ENCODE measurements around the gene FADS3.

FADS3 gene

GRCh38 chr11:61862714-61863547 is 28.4 kb downstream of the FADS3 start:
- ChIA-PET CTCF (interaction anchor here (0.5 to 0.6 kb wide), 2 partner anchors 329 to 346 kb away, joined by 3 read pairs; no protein-coding TSS in a partner anchor), POLR2A (no interaction called here)
- Histone ChIP-seq H3K4me1 (ENCODE audit: control extremely low read depth in 1 of 4, control insufficient read depth in 4 of 4, insufficient read depth in 4 of 4, low read length in 3 of 4) (no peaks in the 10 kb centered on the region), H3K9me3 (ENCODE audit: control extremely low read depth in 1 of 5, control insufficient read depth in 4 of 5, insufficient read depth in 2 of 5, low read depth in 1 of 5, low read length in 4 of 5) (no peaks in the 10 kb centered on the region), H3K36me3 (ENCODE audit: control insufficient read depth in 4 of 4, insufficient read depth in 4 of 4, low read length in 3 of 4) (peaks cover 13 to 87% (median 69%) of the 10 kb centered on the region in 4 experiments), H3K27ac (ENCODE audit: insufficient read depth in 1 of 2, low read depth in 1 of 2, low read length in 2 of 2, poor library complexity in 1 of 2, severe bottlenecking in 2 of 2) (no peak overlapping the region), H3K27me3 (replicated peaks in 2 of 5; ENCODE audit: control insufficient read depth in 4 of 5, insufficient read depth in 5 of 5, low read length in 4 of 5) (no peaks in the 10 kb centered on the region), H3K4me3 (ENCODE audit: control insufficient read depth in 1 of 7, extremely low read depth in 1 of 7, insufficient read depth in 4 of 7, low read depth in 2 of 7, low read length in 6 of 7) (no peak overlapping the region)
- DNase-seq, result no peak
- WGBS (ENCODE audit: insufficient coverage), result 96% methylated on average over 15 of the region's 18 CpGs

DNA sequence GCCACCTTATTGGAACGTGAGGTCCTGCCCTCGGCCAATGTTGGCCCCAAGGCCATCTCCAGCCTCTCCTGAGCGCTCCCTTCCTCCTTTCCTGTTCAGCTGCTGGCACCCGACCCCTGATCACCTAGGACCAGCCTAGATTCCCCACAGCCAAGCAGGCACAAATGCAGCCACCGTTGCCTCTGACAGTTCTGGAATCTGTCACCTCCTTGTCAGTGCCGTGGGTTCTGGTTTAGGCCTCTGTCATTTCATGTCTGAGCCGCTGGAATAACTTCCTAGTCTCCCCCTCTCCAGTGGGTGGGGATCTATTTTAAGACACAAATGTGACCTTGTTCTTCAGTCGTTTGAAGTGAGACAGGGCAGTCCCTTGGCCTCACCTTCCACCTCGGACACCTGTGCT is 29.7 kb downstream of the FADS3 start:
- H3K4me3 ChIP-seq (ENCODE audit: control insufficient read depth in 1 of 7, extremely low read depth in 1 of 7, insufficient read depth in 4 of 7, low read depth in 2 of 7, low read length in 6 of 7), result no peak overlapping the region
- 96% methylated on average over 5 of the region's 9 CpGs for WGBS (ENCODE audit: insufficient coverage)
- H3K36me3 ChIP-seq (ENCODE audit: control insufficient read depth in 4 of 4, insufficient read depth in 4 of 4, low read length in 3 of 4), result peaks cover 11 to 90% (median 75%) of the 10 kb centered on the region in 4 experiments
- ChIA-PET CTCF (interaction anchor here (0.8 kb wide), 1 partner anchor 18 kb away, joined by 3 read pairs; no protein-coding TSS in a partner anchor), POLR2A (no interaction called here)
- no peaks in the 10 kb centered on the region for H3K4me1 ChIP-seq (ENCODE audit: control extremely low read depth in 1 of 4, control insufficient read depth in 4 of 4, insufficient read depth in 4 of 4, low read length in 3 of 4)
- no peak for DNase-seq
- no peaks in the 10 kb centered on the region for H3K27me3 ChIP-seq (replicated peaks in 2 of 5; ENCODE audit: control insufficient read depth in 4 of 5, insufficient read depth in 5 of 5, low read length in 4 of 5)
- H3K27ac ChIP-seq (ENCODE audit: insufficient read depth in 1 of 2, low read depth in 1 of 2, low read length in 2 of 2, poor library complexity in 1 of 2, severe bottlenecking in 2 of 2), result no peak overlapping the region
- H3K9me3 ChIP-seq (ENCODE audit: control extremely low read depth in 1 of 5, control insufficient read depth in 4 of 5, insufficient read depth in 2 of 5, low read depth in 1 of 5, low read length in 4 of 5), result no peaks in the 10 kb centered on the region

GRCh38 chr11:61860054-61860903 is 31.1 kb downstream of the FADS3 start:
- Histone ChIP-seq H3K4me3 (ENCODE audit: control insufficient read depth in 1 of 7, extremely low read depth in 1 of 7, insufficient read depth in 4 of 7, low read depth in 2 of 7, low read length in 6 of 7) (no peak overlapping the region), H3K9me3 (ENCODE audit: control extremely low read depth in 1 of 5, control insufficient read depth in 4 of 5, insufficient read depth in 2 of 5, low read depth in 1 of 5, low read length in 4 of 5) (no peaks in the 10 kb centered on the region), H3K4me1 (ENCODE audit: control extremely low read depth in 1 of 4, control insufficient read depth in 4 of 4, insufficient read depth in 4 of 4, low read length in 3 of 4) (no peaks in the 10 kb centered on the region), H3K27me3 (replicated peaks in 2 of 5; ENCODE audit: control insufficient read depth in 4 of 5, insufficient read depth in 5 of 5, low read length in 4 of 5) (no peaks in the 10 kb centered on the region), H3K36me3 (ENCODE audit: control insufficient read depth in 4 of 4, insufficient read depth in 4 of 4, low read length in 3 of 4) (peaks cover 8 to 90% (median 73%) of the 10 kb centered on the region in 4 experiments), H3K27ac (ENCODE audit: insufficient read depth in 1 of 2, low read depth in 1 of 2, low read length in 2 of 2, poor library complexity in 1 of 2, severe bottlenecking in 2 of 2) (peak overlapping the region in 1 of 2 experiments; percentile 4)
- CTCF ChIA-PET, result no interaction called here
- 95% methylated on average over 14 of the region's 16 CpGs for WGBS (ENCODE audit: insufficient coverage)
- no peak for DNase-seq
- POLR2A ChIA-PET, result no interaction called here

GRCh38 chr11:61855939-61856680 is 35.2 kb downstream of the FADS3 start:
- H3K36me3 ChIP-seq (ENCODE audit: control insufficient read depth in 4 of 4, insufficient read depth in 4 of 4, low read length in 3 of 4), result peaks cover 6 to 88% (median 74%) of the 10 kb centered on the region in 4 experiments
- 100% methylated on average over 12 of the region's 12 CpGs for WGBS (ENCODE audit: insufficient coverage)
- no peak overlapping the region for H3K4me3 ChIP-seq (ENCODE audit: control insufficient read depth in 1 of 7, extremely low read depth in 1 of 7, insufficient read depth in 4 of 7, low read depth in 2 of 7, low read length in 6 of 7)
- no peaks in the 10 kb centered on the region for H3K27me3 ChIP-seq (replicated peaks in 2 of 5; ENCODE audit: control insufficient read depth in 4 of 5, insufficient read depth in 5 of 5, low read length in 4 of 5)
- DNase-seq, result no peak
- ChIA-PET CTCF (interaction anchor here (1.1 to 1.4 kb wide), 2 partner anchors 248 to 252 kb away, joined by 3 to 4 read pairs; no protein-coding TSS in a partner anchor), POLR2A (no interaction called here)
- no peaks in the 10 kb centered on the region for H3K9me3 ChIP-seq (ENCODE audit: control extremely low read depth in 1 of 5, control insufficient read depth in 4 of 5, insufficient read depth in 2 of 5, low read depth in 1 of 5, low read length in 4 of 5)
- no peaks in the 10 kb centered on the region for H3K4me1 ChIP-seq (ENCODE audit: control extremely low read depth in 1 of 4, control insufficient read depth in 4 of 4, insufficient read depth in 4 of 4, low read length in 3 of 4)
- H3K27ac ChIP-seq (ENCODE audit: insufficient read depth in 1 of 2, low read depth in 1 of 2, low read length in 2 of 2, poor library complexity in 1 of 2, severe bottlenecking in 2 of 2), result no peak overlapping the region

GRCh38 chr11:61854966-61855714 is 36.2 kb downstream of the FADS3 start:
- Histone ChIP-seq H3K36me3 (ENCODE audit: control insufficient read depth in 4 of 4, insufficient read depth in 4 of 4, low read length in 3 of 4) (peaks cover 11 to 89% (median 74%) of the 10 kb centered on the region in 4 experiments), H3K4me3 (ENCODE audit: control insufficient read depth in 1 of 7, extremely low read depth in 1 of 7, insufficient read depth in 4 of 7, low read depth in 2 of 7, low read length in 6 of 7) (no peak overlapping the region), H3K9me3 (ENCODE audit: control extremely low read depth in 1 of 5, control insufficient read depth in 4 of 5, insufficient read depth in 2 of 5, low read depth in 1 of 5, low read length in 4 of 5) (no peaks in the 10 kb centered on the region), H3K4me1 (ENCODE audit: control extremely low read depth in 1 of 4, control insufficient read depth in 4 of 4, insufficient read depth in 4 of 4, low read length in 3 of 4) (no peaks in the 10 kb centered on the region), H3K27ac (ENCODE audit: insufficient read depth in 1 of 2, low read depth in 1 of 2, low read length in 2 of 2, poor library complexity in 1 of 2, severe bottlenecking in 2 of 2) (no peak overlapping the region), H3K27me3 (replicated peaks in 2 of 5; ENCODE audit: control insufficient read depth in 4 of 5, insufficient read depth in 5 of 5, low read length in 4 of 5) (no peaks in the 10 kb centered on the region)
- CTCF ChIA-PET, result interaction anchor here (0.8 to 1.4 kb wide), 4 partner anchors 15 to 253 kb away, joined by 4 read pairs; no protein-coding TSS in a partner anchor
- no peak for DNase-seq
- 97% methylated on average over 14 of the region's 14 CpGs for WGBS (ENCODE audit: insufficient coverage)
- POLR2A ChIA-PET, result no interaction called here

DNA sequence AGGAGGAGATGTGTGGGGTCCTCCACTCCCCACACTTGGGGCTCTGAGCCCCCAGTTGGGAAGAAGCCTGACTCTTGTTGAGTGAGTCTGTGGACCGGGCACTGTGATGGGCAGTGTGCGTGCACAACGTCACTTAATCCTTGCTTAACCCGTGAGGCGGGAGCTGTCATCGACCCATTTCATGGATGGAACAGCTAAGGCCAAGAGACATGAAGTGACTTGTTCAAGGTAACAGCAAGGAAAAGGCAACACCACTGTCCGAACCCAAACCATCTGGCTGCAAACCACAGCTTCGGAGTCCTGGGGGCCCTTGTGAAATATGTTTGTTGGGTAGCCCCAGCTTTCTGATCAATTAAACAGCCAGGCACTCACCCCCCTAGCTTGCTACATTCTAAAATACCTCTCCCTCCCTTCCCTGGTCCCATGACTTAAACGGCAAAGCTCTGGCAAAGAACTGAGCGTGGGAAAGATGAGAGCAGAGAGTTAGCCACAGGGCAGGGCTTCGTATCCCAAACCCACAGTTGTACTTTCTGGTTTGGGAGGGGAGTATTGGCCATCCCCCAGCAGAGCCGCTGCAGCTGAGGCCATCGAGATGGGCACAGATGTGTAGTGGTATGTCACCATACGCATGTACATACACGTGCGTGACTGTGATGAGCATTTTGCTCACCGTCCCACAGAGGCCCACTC is 37.0 kb downstream of the FADS3 start:
- H3K4me3 ChIP-seq (ENCODE audit: control insufficient read depth in 1 of 7, extremely low read depth in 1 of 7, insufficient read depth in 4 of 7, low read depth in 2 of 7, low read length in 6 of 7), result no peak overlapping the region
- no peaks in the 10 kb centered on the region for H3K9me3 ChIP-seq (ENCODE audit: control extremely low read depth in 1 of 5, control insufficient read depth in 4 of 5, insufficient read depth in 2 of 5, low read depth in 1 of 5, low read length in 4 of 5)
- CTCF ChIA-PET, result interaction anchor here (0.8 to 1.4 kb wide), 4 partner anchors 16 to 254 kb away, joined by 4 read pairs; no protein-coding TSS in a partner anchor
- no peaks in the 10 kb centered on the region for H3K27me3 ChIP-seq (replicated peaks in 2 of 5; ENCODE audit: control insufficient read depth in 4 of 5, insufficient read depth in 5 of 5, low read length in 4 of 5)
- H3K27ac ChIP-seq (ENCODE audit: insufficient read depth in 1 of 2, low read depth in 1 of 2, low read length in 2 of 2, poor library complexity in 1 of 2, severe bottlenecking in 2 of 2), result no peak overlapping the region
- H3K36me3 ChIP-seq (ENCODE audit: control insufficient read depth in 4 of 4, insufficient read depth in 4 of 4, low read length in 3 of 4), result peaks cover 10 to 90% (median 75%) of the 10 kb centered on the region in 4 experiments
- POLR2A ChIA-PET, result no interaction called here
- H3K4me1 ChIP-seq (ENCODE audit: control extremely low read depth in 1 of 4, control insufficient read depth in 4 of 4, insufficient read depth in 4 of 4, low read length in 3 of 4), result no peaks in the 10 kb centered on the region
- 98% methylated on average over 17 of the region's 17 CpGs for WGBS (ENCODE audit: insufficient coverage)
- DNase-seq, result no peak
